SK-N-SH treated with all-trans-retinoic acid at 6 μM for 48 hours (cell line): Measurements from ENCODE around the gene CD47.

ENCODE experiments used
- ATAC-seq: fragments of 200-7000 bp; cut with Tn5 transposase; 3 replicates; pipeline ENCODE4 v1.9.1; 2020; ENCODE audit warnings: mild to moderate bottlenecking, moderate library complexity
- ARNTL ChIP-seq: fragments of 450-650 bp; formaldehyde crosslinking; IDR thresholded peaks from 2 replicates; pipeline ENCODE4 v1.5.0; 2020; ENCODE audit warnings: low read depth, mild to moderate bottlenecking, moderate library complexity, borderline replicate concordance
- BACH2 ChIP-seq: fragments of 250-450 bp; sonication (Bioruptor Pico); IDR thresholded peaks from 2 replicates; pipeline ENCODE4 v1.9.0; 2021; ENCODE audit warnings: mild to moderate bottlenecking, borderline replicate concordance
- CREB5 ChIP-seq: fragments of 250-450 bp; sonication (Bioruptor Pico); IDR thresholded peaks from 2 replicates; pipeline ENCODE4 v1.5.1; 2020; ENCODE audit warnings: low read depth, mild to moderate bottlenecking, moderate library complexity
- CSDC2 ChIP-seq: fragments of 250-450 bp; sonication (Bioruptor Pico); IDR thresholded peaks from 2 replicates; pipeline ENCODE4 v1.5.0; 2020; ENCODE audit warnings: mild to moderate bottlenecking, moderate library complexity
- CSRNP3 ChIP-seq: fragments of 250-450 bp; sonication (Bioruptor Pico); IDR thresholded peaks from 2 replicates; pipeline ENCODE4 v1.5.1; 2021; ENCODE audit warnings: mild to moderate bottlenecking, moderate library complexity
- ESRRG ChIP-seq: fragments of 250-450 bp; sonication (Bioruptor Pico); IDR thresholded peaks from 2 replicates; pipeline ENCODE4 v1.6.1; 2021; ENCODE audit warnings: mild to moderate bottlenecking
- GLIS3 ChIP-seq: fragments of 250-450 bp; sonication (Bioruptor Pico); IDR thresholded peaks from 2 replicates; pipeline ENCODE4 v1.5.0; 2020; ENCODE audit warnings: mild to moderate bottlenecking, moderate library complexity
- ISL1 ChIP-seq: fragments of 250-450 bp; sonication (Bioruptor Pico); IDR thresholded peaks from 2 replicates; pipeline ENCODE4 v2.1.2; 2022; ENCODE audit warnings: mild to moderate bottlenecking, moderate library complexity
- OSR1 ChIP-seq: fragments of 250-450 bp; sonication (Bioruptor Pico); IDR thresholded peaks from 2 replicates; pipeline ENCODE4 v1.8.0; 2022; ENCODE audit warnings: moderate library complexity, mild to moderate bottlenecking, inconsistent platforms
- PATZ1 ChIP-seq: fragments of 250-450 bp; sonication (Bioruptor Pico); IDR thresholded peaks from 2 replicates; pipeline ENCODE4 v1.8.0; 2020; ENCODE audit warnings: mild to moderate bottlenecking, moderate library complexity, borderline replicate concordance
- POU6F1 ChIP-seq: fragments of 250-450 bp; sonication (Bioruptor Pico); IDR thresholded peaks from 2 replicates; pipeline ENCODE4 v1.8.0; 2021; ENCODE audit warnings: low read depth, mild to moderate bottlenecking, moderate library complexity, borderline replicate concordance
- PPARA ChIP-seq: fragments of 250-450 bp; sonication (Bioruptor Pico); IDR thresholded peaks from 2 replicates; pipeline ENCODE4 v1.5.0; 2020; ENCODE audit warnings: mild to moderate bottlenecking, borderline replicate concordance
- RARB ChIP-seq: fragments of 250-450 bp; sonication (Bioruptor Pico); IDR thresholded peaks from 2 replicates; pipeline ENCODE4 v1.8.0; 2021; ENCODE audit warnings: mild to moderate bottlenecking, moderate library complexity
- SNAI2 ChIP-seq: fragments of 250-450 bp; sonication (Bioruptor Pico); IDR thresholded peaks from 2 replicates; pipeline ENCODE4 v1.5.0; 2020; ENCODE audit warnings: mild to moderate bottlenecking, moderate library complexity
- TCF4 ChIP-seq: fragments of 250-450 bp; sonication (Bioruptor Pico); IDR thresholded peaks from 2 replicates; pipeline ENCODE4 v1.8.0; 2021; ENCODE audit warnings: mild to moderate bottlenecking, moderate library complexity, borderline replicate concordance
- TOX ChIP-seq: fragments of 250-450 bp; sonication (Bioruptor Pico); IDR thresholded peaks from 2 replicates; pipeline ENCODE4 v1.8.0; 2021; ENCODE audit warnings: mild to moderate bottlenecking, moderate library complexity, borderline replicate concordance
- ZC3H10 ChIP-seq: fragments of 250-450 bp; sonication (Bioruptor Pico); IDR thresholded peaks from 2 replicates; pipeline ENCODE4 v1.5.1; 2021; ENCODE audit warnings: mild to moderate bottlenecking, moderate library complexity
- ZFP30 ChIP-seq: fragments of 450-650 bp; formaldehyde crosslinking; IDR thresholded peaks from 2 replicates; pipeline ENCODE4 v1.5.0; 2022; ENCODE audit warnings: mild to moderate bottlenecking, moderate library complexity
- ZNF565 ChIP-seq: fragments of 450-650 bp; formaldehyde crosslinking; conservative IDR thresholded peaks from 2 replicates; pipeline ENCODE4 v1.5.0; 2020; ENCODE audit warnings: low read depth, mild to moderate bottlenecking, moderate library complexity
- ZNF70 ChIP-seq: fragments of 450-650 bp; formaldehyde crosslinking; IDR thresholded peaks from 2 replicates; pipeline ENCODE4 v1.5.0; 2020; ENCODE audit warnings: mild to moderate bottlenecking, moderate library complexity
- ZNF8 ChIP-seq: fragments of 450-650 bp; formaldehyde crosslinking; IDR thresholded peaks from 2 replicates; pipeline ENCODE4 v1.5.0; 2020; ENCODE audit warnings: mild to moderate bottlenecking, moderate library complexity

The CD47 gene

GRCh38 chr3:108079877-108080276 is 11.0 kb downstream of the CD47 start:
- ATAC-seq, result no peak
- TF ChIP-seq PATZ1, result no peak
- TF ChIP-seq TOX, result no peak
- TF ChIP-seq PPARA, result no peak
- TF ChIP-seq ESRRG (CRISPR knock-in tag), result no peak
- TF ChIP-seq SNAI2 (CRISPR knock-in tag), result no peak
- TF ChIP-seq CSDC2 (CRISPR knock-in tag), result no peak
- no peak for TF ChIP-seq TCF4 (CRISPR knock-in tag)
- TF ChIP-seq CSRNP3 (CRISPR knock-in tag), result no peak
- TF ChIP-seq, all 23 proteins: peak for 0

- TF ChIP-seq TOX, result no peak
- TF ChIP-seq CSRNP3 (CRISPR knock-in tag), result no peak
- no peak for TF ChIP-seq POU6F1 (CRISPR knock-in tag)
- no peak for TF ChIP-seq ZNF70 (CRISPR knock-in tag)
- no peak for TF ChIP-seq SNAI2 (CRISPR knock-in tag)
- no peak for TF ChIP-seq RARB
- no peak for TF ChIP-seq OSR1 (CRISPR knock-in tag)
- no peak for TF ChIP-seq TCF4 (CRISPR knock-in tag)
- TF ChIP-seq BACH2, result no peak
- no peak for TF ChIP-seq PATZ1
- TF ChIP-seq ARNTL (CRISPR knock-in tag), result no peak
- no peak for TF ChIP-seq GLIS3
- no peak for TF ChIP-seq CSDC2 (CRISPR knock-in tag)
- no peak for TF ChIP-seq PPARA
- TF ChIP-seq CREB5, result no peak
- TF ChIP-seq ISL1, result no peak
- TF ChIP-seq ZC3H10 (CRISPR knock-in tag), result no peak
- no peak for TF ChIP-seq ZFP30 (CRISPR knock-in tag)
- TF ChIP-seq, all 23 proteins: peak for 0
- ATAC-seq, result no peak
Measured at GRCh38 chr3:108079043-108079442, 11.8 kb downstream of the CD47 start.

GRCh38 chr3:108076564-108076963 is 14.3 kb downstream of the CD47 start:
- no peak for ATAC-seq
- no peak for TF ChIP-seq POU6F1 (CRISPR knock-in tag)
- TF ChIP-seq SNAI2 (CRISPR knock-in tag), result no peak
- TF ChIP-seq GLIS3, result no peak
- no peak for TF ChIP-seq ZFP30 (CRISPR knock-in tag)
- no peak for TF ChIP-seq PPARA
- TF ChIP-seq CREB5, result no peak
- TF ChIP-seq ZNF8, result no peak
- TF ChIP-seq ESRRG (CRISPR knock-in tag), result no peak
- no peak for TF ChIP-seq ZNF565
- TF ChIP-seq CSDC2 (CRISPR knock-in tag), result no peak
- TF ChIP-seq PATZ1, result no peak
- no peak for TF ChIP-seq ARNTL (CRISPR knock-in tag)
- no peak for TF ChIP-seq RARB
